Bronchial smooth muscle cell (primary cell): Measurements from ENCODE around the gene NNMT. TPM values are rescaled to one million over a fixed set of nuclear protein-coding genes. Genes with fewer than 3 reads are reported as not detected.

Source experiments
- total RNA-seq: library from RNA; depleted of rRNA; stranded (reverse); fragments of >200 nt; gene quantifications from 2 replicates; pipeline ENCODE4 v1.2.1, GENCODE V29; 2014

Gene NNMT
- 133 and 234 TPM in 2 replicates for total RNA-seq

DNA sequence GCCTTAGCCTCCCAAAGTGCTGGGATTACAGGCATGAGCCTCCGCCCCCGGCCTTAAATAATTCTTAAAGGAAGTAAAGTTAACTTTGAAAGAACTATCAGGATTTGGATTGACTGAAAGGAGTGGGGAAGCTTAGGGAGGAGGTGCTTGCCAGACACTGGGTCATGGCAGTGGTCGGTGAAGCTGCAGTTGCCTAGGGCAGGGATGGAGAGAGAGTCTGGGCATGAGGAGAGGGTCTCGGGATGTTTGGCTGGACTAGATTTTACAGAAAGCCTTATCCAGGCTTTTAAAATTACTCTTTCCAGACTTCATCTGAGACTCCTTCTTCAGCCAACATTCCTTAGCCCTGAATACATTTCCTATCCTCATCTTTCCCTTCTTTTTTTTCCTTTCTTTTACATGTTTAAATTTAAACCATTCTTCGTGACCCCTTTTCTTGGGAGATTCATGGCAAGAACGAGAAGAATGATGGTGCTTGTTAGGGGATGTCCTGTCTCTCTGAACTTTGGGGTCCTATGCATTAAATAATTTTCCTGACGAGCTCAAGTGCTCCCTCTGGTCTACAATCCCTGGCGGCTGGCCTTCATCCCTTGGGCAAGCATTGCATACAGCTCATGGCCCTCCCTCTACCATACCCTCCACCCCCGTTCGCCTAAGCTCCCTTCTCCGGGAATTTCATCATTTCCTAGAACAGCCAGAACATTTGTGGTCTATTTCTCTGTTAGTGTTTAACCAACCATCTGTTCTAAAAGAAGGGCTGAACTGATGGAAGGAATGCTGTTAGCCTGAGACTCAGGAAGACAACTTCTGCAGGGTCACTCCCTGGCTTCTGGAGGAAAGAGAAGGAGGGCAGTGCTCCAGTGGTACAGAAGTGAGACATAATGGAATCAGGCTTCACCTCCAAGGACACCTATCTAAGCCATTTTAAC is at the start of gene NNMT:
NNMT (plus strand) TSS at position 724 of the 929 bp plus-strand sequence; CDS start at position 882, 158 bp downstream.

Other genes starting within 250 kb of the NNMT start
- under 0.01 and 0.34 TPM in 2 replicates for gene ZBTB16, start 236.7 kb upstream of the NNMT start, total RNA-seq
- gene C11orf71, start 104.1 kb downstream of the NNMT start, total RNA-seq: 5.2 and 6.1 TPM in 2 replicates
- 38.3 and 63.5 TPM in 2 replicates for gene RBM7, start 104.3 kb downstream of the NNMT start, total RNA-seq
- 220 and 262 TPM in 2 replicates for gene REXO2, start 143.1 kb downstream of the NNMT start, total RNA-seq